ENCODE results near the gene PPP1CA.

PPP1CA gene

DNA sequence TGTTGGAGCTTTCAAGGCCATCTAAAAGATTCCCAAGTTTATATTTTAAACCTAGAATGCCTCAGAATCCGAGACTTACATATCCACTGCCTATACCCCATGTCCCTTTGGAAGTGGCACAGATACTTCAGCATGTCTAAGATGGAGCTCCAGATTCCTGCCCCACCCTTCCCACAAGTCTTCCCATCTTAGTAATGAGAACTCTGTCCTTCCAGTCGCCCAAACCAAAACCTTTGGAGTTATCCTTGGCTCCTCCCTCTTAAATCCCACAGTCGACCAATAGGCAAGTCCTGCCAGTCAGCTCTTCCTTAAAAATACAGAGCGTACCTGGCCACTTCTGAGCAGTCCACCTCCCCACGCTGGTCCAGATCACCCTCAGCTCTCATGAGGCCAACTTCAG is 52.6 kb downstream of the PPP1CA start:
- DNase-seq = no peak

Data from activated CD8-positive, alpha-beta memory T cell treated with anti-CD3 and anti-CD28 coated beads, Interleukin-2, amount 50 U/mL, for 4 hours (primary cell).